Posterior cingulate gyrus (tissue), 11 donors: ENCODE results near the gene SYNE1.
"Not testable (repeated sequence)": the region's sequence is repeated elsewhere in the genome, so short reads cannot be mapped to it uniquely, and the experiment has no call there.

Experiments
- DNase-seq, 10 donors: peaks; one replicate each; pipeline versions ENCODE4 v3.0.0 to v3.0.0-alpha.2; 2020 to 2021; ENCODE audit warnings: mixed read lengths in 3 of 10
- intact Hi-C: fragments of 100-400 bp; cut with DNase I; formaldehyde crosslinking; loops from one replicate; pipeline ENCODE4 v1.15.1; 2023

The SYNE1 gene

GRCh38 chr6:152091201-152091600 lies 546.0 kb downstream of the SYNE1 start:
- no peak for DNase-seq
- intact Hi-C loops = no loop called here

GRCh38 chr6:152089992-152090391 lies 547.2 kb downstream of the SYNE1 start:
- intact Hi-C loops = no loop called here
- DNase-seq = no peak

- DNase-seq = no peak
- intact Hi-C loops = no loop called here
These were observed 549.5 kb downstream of the SYNE1 start for GRCh38 chr6:152087701-152088100.

- intact Hi-C loops = no loop called here
These were observed 550.1 kb downstream of the SYNE1 start for GRCh38 chr6:152087096-152087495.

GRCh38 chr6:152086223-152086873 lies 550.8 kb downstream of the SYNE1 start:
- DNase-seq = no peak
- intact Hi-C loops = no loop called here

More at GRCh38 chr6:152087096-152087495, 550.1 kb downstream of the SYNE1 start:
- no peak for DNase-seq

GRCh38 chr6:152085451-152085921 lies 551.7 kb downstream of the SYNE1 start:
- intact Hi-C loops = no loop called here

GRCh38 chr6:152078804-152079203 lies 558.4 kb downstream of the SYNE1 start:
- intact Hi-C loops = no loop called here
- no peak for DNase-seq

More at GRCh38 chr6:152085451-152085921, 551.7 kb downstream of the SYNE1 start:
- DNase-seq = no peak

GRCh38 chr6:152078001-152078400 lies 559.2 kb downstream of the SYNE1 start:
- DNase-seq = no peak
- intact Hi-C loops = no loop called here

- DNase-seq, intact Hi-C loops: not testable (repeated sequence)
These were observed 560.9 kb downstream of the SYNE1 start for GRCh38 chr6:152076242-152076641.

- no peak for DNase-seq
- intact Hi-C loops = no loop called here
These were observed 565.3 kb downstream of the SYNE1 start for GRCh38 chr6:152071843-152072242.
